Body of pancreas (tissue), 4 donors: ENCODE results near the gene ADAMTSL2.

Experiments used
- CTCF ChIP-seq, 7 experiments: fragments of 450-650 bp in 4 of 7; fragments of 200-600 bp in 3 of 7; sonication (generic) in 3 of 7; IDR thresholded peaks; one replicate each; pipeline ENCODE4 v1.5.1; 2016 to 2019; ENCODE audit warnings: antibody characterized with exemption in 7 of 7
- POLR2A ChIP-seq, 3 donors: fragments of 450-650 bp; IDR thresholded peaks; one replicate each; pipeline ENCODE4 v1.6.1; 2016; ENCODE audit warnings: antibody characterized with exemption in 3 of 3, mild to moderate bottlenecking in 2 of 3

DNA sequence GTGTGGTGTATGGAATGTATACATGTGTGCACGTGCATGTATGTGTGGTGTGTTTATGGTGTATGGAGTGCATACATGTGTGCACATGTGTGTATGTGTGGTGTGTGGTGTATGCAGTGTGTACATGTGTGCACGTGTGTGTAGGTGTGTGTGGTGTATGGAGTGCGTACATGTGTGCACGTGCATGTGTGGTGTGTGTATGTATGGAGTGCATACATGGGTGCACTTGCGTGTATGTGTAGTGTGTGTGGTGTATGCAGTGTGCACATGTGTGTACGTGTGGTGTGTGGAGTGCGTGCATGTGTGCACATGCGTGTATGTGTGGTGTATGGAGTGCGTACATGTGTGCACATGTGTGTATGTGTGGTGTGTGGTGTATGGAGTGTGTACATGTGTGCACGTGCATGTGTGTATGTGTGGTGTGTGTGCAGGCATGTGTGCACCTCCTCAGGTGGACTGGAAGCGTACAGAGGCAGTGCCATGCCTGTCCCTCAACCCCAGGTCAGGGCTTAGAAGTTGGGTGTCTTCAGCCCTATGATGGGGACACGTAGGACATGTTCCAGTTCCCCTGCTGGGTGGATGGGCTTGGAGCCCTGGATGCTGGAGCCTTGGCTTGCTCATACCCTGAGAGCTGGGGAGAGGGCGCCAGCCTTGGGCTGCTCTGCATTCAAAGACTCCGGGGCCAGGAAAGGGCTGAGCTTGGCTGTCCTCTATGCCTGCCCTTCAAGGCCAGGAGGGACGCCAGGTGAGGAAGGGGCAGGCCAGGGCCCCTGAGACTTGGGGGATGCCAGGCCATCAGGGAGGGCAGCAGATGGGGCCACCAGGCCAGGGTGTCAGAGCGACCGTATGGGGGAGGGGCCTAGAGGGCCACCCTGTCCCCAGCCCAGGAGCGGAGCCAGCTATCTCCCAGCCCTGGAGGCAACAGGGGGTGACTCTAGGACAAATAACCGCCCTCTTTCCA is 22.0 kb upstream of the ADAMTSL2 start:
- no peak for TF ChIP-seq CTCF (IDR thresholded peaks at IDR 0.05)
- TF ChIP-seq POLR2A (IDR thresholded peaks at IDR 0.05), result no peak
